HepG2 (cell line): ENCODE measurements around the gene ZNF292. TPM values are rescaled to one million over a fixed set of nuclear protein-coding genes. Genes with fewer than 3 reads are reported as not detected.

ENCODE experiments used
- ATAC-seq: fragments of 200-7000 bp; cut with Tn5 transposase; 3 replicates; pipeline ENCODE4 v1.9.1; 2020; ENCODE audit warnings: mild to moderate bottlenecking, moderate library complexity
- BruUV-seq: library from RNA; stranded (reverse); fragments of 400-500 nt; replicated peaks from 2 replicates; lab custom pipeline; 2021; lab: Mats Ljungman, UMichigan
- CTCF ChIA-PET: fragments of 300-600 bp; formaldehyde crosslinking; extraction: SDS; loops from one replicate; lab custom pipeline; 2021; ENCODE audit warnings: low total read pairs, inconsistent platforms, low intra/inter-chr PET ratio; lab: Yijun Ruan, JAX
- POLR2A ChIA-PET: fragments of 350-600 bp; sonication (Branson Sonifier 250); formaldehyde crosslinking; loops from one replicate; lab custom pipeline; 2020; ENCODE audit warnings: antibody characterized with exemption, inconsistent platforms; lab: Yijun Ruan, JAX
- DNase-seq: peaks from one replicate; pipeline ENCODE4 v3.0.0-alpha.2; 2015; ENCODE audit warnings: low spot score
- FAIRE-seq: peaks from 3 replicates; lab custom pipeline; 2011; peaks lifted over from hg19 to GRCh38; lab: Jason Lieb, UNC
- H2AFZ ChIP-seq: one replicate; pipeline ENCODE4 v1.6.1; 2011; ENCODE audit warnings: low read length, inconsistent platforms
- H3K27ac ChIP-seq: fragments of 300-600 bp; 3 replicates; pipeline ENCODE4 v1.8.0; 2011; ENCODE audit warnings: mixed run types, mild to moderate bottlenecking, mixed read lengths, low read length, inconsistent platforms; ENCODE audit not compliant: insufficient read depth; ENCODE audit errors: extremely low read length
- H3K27me3 ChIP-seq, 2 experiments: fragments of 200-600 bp in 1 of 2; 2 replicates in 1 of 2; 3 replicates in 1 of 2; pipeline versions ENCODE4 v1.6.0 to v1.8.0; 2011; ENCODE audit warnings: low read length in 2 of 2, mild to moderate bottlenecking in 2 of 2, moderate library complexity in 2 of 2, inconsistent platforms in 1 of 2; ENCODE audit not compliant: insufficient read depth in 2 of 2, control insufficient read depth in 1 of 2
- H3K36me3 ChIP-seq, 2 experiments: fragments of 200-600 bp in 1 of 2; replicated peaks in 1 of 2; 2 replicates in 1 of 2; 3 replicates in 1 of 2; pipeline versions ENCODE4 v1.5.1 to v1.8.0; 2011; ENCODE audit warnings: low read length in 2 of 2, inconsistent platforms in 1 of 2; ENCODE audit not compliant: insufficient read depth in 2 of 2, control insufficient read depth in 1 of 2
- H3K4me1 ChIP-seq: 2 replicates; pipeline ENCODE4 v1.5.1; 2012; ENCODE audit warnings: low read length, inconsistent platforms; ENCODE audit not compliant: insufficient read depth
- H3K4me2 ChIP-seq: 2 replicates; pipeline ENCODE4 v1.6.0; 2011; ENCODE audit warnings: low read depth, low read length, inconsistent platforms
- H3K4me3 ChIP-seq, 3 experiments: fragments of 200-600 bp in 1 of 3; sonication (generic), shearing (Covaris generic) in 1 of 3; replicated peaks in 1 of 3; 2 replicates each; pipeline ENCODE4 v1.5.1; 2011 to 2016; ENCODE audit warnings: low read length in 3 of 3, inconsistent platforms in 2 of 3, low read depth in 2 of 3, mild to moderate bottlenecking in 2 of 3, control low read depth in 1 of 3, mixed read lengths in 1 of 3; ENCODE audit not compliant: insufficient read depth in 1 of 3
- H3K79me2 ChIP-seq: one replicate; pipeline ENCODE4 v1.6.1; 2011; ENCODE audit warnings: low read length, inconsistent platforms; ENCODE audit not compliant: insufficient read depth
- H3K9ac ChIP-seq: 2 replicates; pipeline ENCODE4 v1.6.0; 2011; ENCODE audit warnings: mild to moderate bottlenecking, low read depth, low read length, inconsistent platforms; ENCODE audit not compliant: insufficient read depth
- H3K9me3 ChIP-seq: 2 replicates; pipeline ENCODE4 v1.5.1; 2012; ENCODE audit warnings: mild to moderate bottlenecking, low read length
- H4K20me1 ChIP-seq: 2 replicates; pipeline ENCODE4 v1.6.0; 2011; ENCODE audit warnings: inconsistent platforms, mild to moderate bottlenecking, low read length, moderate library complexity; ENCODE audit not compliant: insufficient read depth
- ESRRA ChIP-seq: sonication (generic); formaldehyde crosslinking; IDR thresholded peaks from 2 replicates; pipeline ENCODE4 v1.5.1; 2020; ENCODE audit warnings: mild to moderate bottlenecking, low read depth, missing genetic modification reagents
- KLF15 ChIP-seq: sonication (generic); formaldehyde crosslinking; IDR thresholded peaks from 2 replicates; pipeline ENCODE4 v1.8.1; 2023; ENCODE audit warnings: borderline replicate concordance, mild to moderate bottlenecking, inconsistent platforms, missing genetic modification reagents, mixed read lengths
- KLF6 ChIP-seq: IDR thresholded peaks from 2 replicates; pipeline ENCODE4 v1.8.0; 2016; ENCODE audit warnings: missing biosample characterization, missing genetic modification reagents
- MATR3 ChIP-seq: sonication (generic); formaldehyde crosslinking; IDR thresholded peaks from 2 replicates; pipeline ENCODE4 v1.4.0; 2020; ENCODE audit warnings: missing genetic modification reagents
- PAX8 ChIP-seq: sonication (generic); formaldehyde crosslinking; IDR thresholded peaks from 2 replicates; pipeline ENCODE4 v1.8.0; 2022; ENCODE audit warnings: mild to moderate bottlenecking, missing genetic modification reagents, borderline replicate concordance
- RBM39 ChIP-seq: fragments of 200-400 bp; formaldehyde crosslinking; IDR thresholded peaks from one replicate; pipeline ENCODE4 v1.6.1; 2018; ENCODE audit warnings: antibody characterized with exemption, mild to moderate bottlenecking, low read depth, low read length; ENCODE audit not compliant: poor library complexity, severe bottlenecking
- ZNF232 ChIP-seq: sonication (generic); formaldehyde crosslinking; IDR thresholded peaks from 2 replicates; pipeline ENCODE4 v1.4.0; 2020; ENCODE audit warnings: missing genetic modification reagents, borderline replicate concordance
- ZNF317 ChIP-seq: sonication (generic); formaldehyde crosslinking; IDR thresholded peaks from 2 replicates; pipeline ENCODE4 v1.5.0; 2020; ENCODE audit warnings: mild to moderate bottlenecking, missing genetic modification reagents
- ZNF484 ChIP-seq: sonication (generic); formaldehyde crosslinking; IDR thresholded peaks from 2 replicates; pipeline ENCODE4 v1.5.1; 2020; ENCODE audit warnings: mild to moderate bottlenecking, low read depth, missing genetic modification reagents, borderline replicate concordance
- ZNF510 ChIP-seq: sonication (generic); formaldehyde crosslinking; IDR thresholded peaks from 2 replicates; pipeline ENCODE4 v1.4.0; 2020; ENCODE audit warnings: low read depth, mild to moderate bottlenecking, missing genetic modification reagents
- WGBS: methylation state at CpG from one replicate; pipeline ENCODE4 v1.1.6; 2017; ENCODE audit warnings: low lambda C conversion rate; 5-methylcytosine and 5-hydroxymethylcytosine counted together
- in situ Hi-C: cut with HindIII; loops from 2 replicates; pipeline ENCODE4 v1.10.0; 2017; ENCODE audit warnings: low pct_unique_long_range_greater_than_20kb; ENCODE audit not compliant: extremely low pct_ligation_motif_present
- intact Hi-C: fragments of 100-400 bp; cut with micrococcal nuclease; formaldehyde crosslinking; loops from one replicate; pipeline ENCODE4 v1.10.0; 2022; ENCODE audit not compliant: unreplicated experiment
- polyA plus RNA-seq, 8 experiments: library from polyadenylated mRNA; depleted of rRNA in 3 of 8; stranded (reverse) in 7 of 8; unstranded in 1 of 8; fragments of >200 nt; fragmentation: Illumina TruSeq in 4 of 8; extraction: Trizol in 4 of 8; gene quantifications; 2 replicates each; pipeline versions ENCODE4 v1.2.1 to v1.2.3, GENCODE V29; 2011 to 2016; ENCODE audit warnings: low read depth in 4 of 8, missing spikeins in 1 of 8, mixed read lengths in 1 of 8; ENCODE audit not compliant: insufficient read depth in 1 of 8
- total RNA-seq, 5 experiments: library from RNA; depleted of rRNA; stranded (reverse); fragments of >200 nt; fragmentation: Illumina TruSeq; extraction: Trizol; gene quantifications; 2 replicates each; pipeline ENCODE4 v1.2.3, GENCODE V29; 2016; ENCODE audit warnings: low read depth in 1 of 5
- TF ChIP-seq, protein P1 (sequence below): sonication (generic); formaldehyde crosslinking; IDR thresholded peaks from 2 replicates; pipeline ENCODE4 v1.4.0; 2020; ENCODE audit warnings: missing genetic modification reagents, borderline replicate concordance
- TF ChIP-seq, protein P2 (sequence below): sonication (generic); formaldehyde crosslinking; IDR thresholded peaks from 2 replicates; pipeline ENCODE4 v1.4.0; 2020; ENCODE audit warnings: missing genetic modification reagents
- TF ChIP-seq, protein P3 (sequence below): sonication (generic); formaldehyde crosslinking; IDR thresholded peaks from 2 replicates; pipeline ENCODE4 v1.4.0; 2020; ENCODE audit warnings: missing genetic modification reagents, mild to moderate bottlenecking, borderline replicate concordance
- TF ChIP-seq, protein P4 (sequence below), 2 experiments: sonication (generic) in 1 of 2; formaldehyde crosslinking in 1 of 2; IDR thresholded peaks; 2 replicates each; pipeline versions ENCODE4 v1.5.1 to v1.6.1; 2011 to 2020; ENCODE audit warnings: borderline replicate concordance in 1 of 2, low read depth in 1 of 2, low read length in 1 of 2, mild to moderate bottlenecking in 1 of 2, missing genetic modification reagents in 1 of 2, moderate library complexity in 1 of 2

ZNF292 gene
- total and polyA plus RNA-seq, 2 of the 13 experiments (the other 11 are each of a cell fraction or from before 2014, with no cell fraction given): 9.9 to 12.8 TPM

DNA sequence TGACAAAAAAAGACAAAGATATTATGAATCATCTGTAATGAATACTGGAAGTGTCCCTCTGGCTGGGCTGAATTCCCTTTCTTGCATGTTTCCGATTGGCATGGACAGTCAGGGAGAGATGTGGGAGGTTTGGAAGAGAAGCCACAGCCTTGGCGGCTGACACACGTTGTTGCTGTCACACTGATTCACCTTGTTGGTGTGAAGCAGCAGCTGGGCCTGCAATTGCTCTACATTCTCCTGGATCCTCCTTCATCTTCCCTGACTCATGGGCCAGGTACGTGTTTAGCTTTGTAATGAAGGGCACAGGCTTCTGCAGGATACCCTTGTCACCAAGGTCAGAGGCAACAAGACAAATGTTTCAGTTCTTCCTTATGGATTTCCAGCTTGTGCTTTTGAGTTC is 153.6 kb downstream of the ZNF292 start:
- ATAC-seq: no peak
- CTCF ChIA-PET: no interaction called here
- H3K36me3 ChIP-seq: no peaks in the 10 kb centered on the region
- 47% methylated on average over 4 of the region's 4 CpGs for WGBS
- no peaks in the 10 kb centered on the region for H4K20me1 ChIP-seq
- H3K9ac ChIP-seq: no peak overlapping the region
- no peaks in the 10 kb centered on the region; a peak in 1 of 5 replicates for H3K27me3 ChIP-seq
- H3K27ac ChIP-seq: no peak overlapping the region
- no peak overlapping the region for H3K4me2 ChIP-seq
- POLR2A ChIA-PET: no interaction called here
- no TSS peak for BruUV-seq
- no peak for DNase-seq
- no peaks in the 10 kb centered on the region for H3K9me3 ChIP-seq
- no peak for FAIRE-seq
- H3K79me2 ChIP-seq: no peaks in the 10 kb centered on the region
- H3K4me1 ChIP-seq: no peaks in the 10 kb centered on the region
- in situ Hi-C loops (no loop called here), intact Hi-C loops (no loop called here)
- H2AFZ ChIP-seq: no peak overlapping the region
- no peak overlapping the region for H3K4me3 ChIP-seq
- no peak for TF ChIP-seq ZNF484
- TF ChIP-seq RBM39: no peak
- no peak for TF ChIP-seq ESRRA (CRISPR knock-in tag)
- TF ChIP-seq, protein P1, sequence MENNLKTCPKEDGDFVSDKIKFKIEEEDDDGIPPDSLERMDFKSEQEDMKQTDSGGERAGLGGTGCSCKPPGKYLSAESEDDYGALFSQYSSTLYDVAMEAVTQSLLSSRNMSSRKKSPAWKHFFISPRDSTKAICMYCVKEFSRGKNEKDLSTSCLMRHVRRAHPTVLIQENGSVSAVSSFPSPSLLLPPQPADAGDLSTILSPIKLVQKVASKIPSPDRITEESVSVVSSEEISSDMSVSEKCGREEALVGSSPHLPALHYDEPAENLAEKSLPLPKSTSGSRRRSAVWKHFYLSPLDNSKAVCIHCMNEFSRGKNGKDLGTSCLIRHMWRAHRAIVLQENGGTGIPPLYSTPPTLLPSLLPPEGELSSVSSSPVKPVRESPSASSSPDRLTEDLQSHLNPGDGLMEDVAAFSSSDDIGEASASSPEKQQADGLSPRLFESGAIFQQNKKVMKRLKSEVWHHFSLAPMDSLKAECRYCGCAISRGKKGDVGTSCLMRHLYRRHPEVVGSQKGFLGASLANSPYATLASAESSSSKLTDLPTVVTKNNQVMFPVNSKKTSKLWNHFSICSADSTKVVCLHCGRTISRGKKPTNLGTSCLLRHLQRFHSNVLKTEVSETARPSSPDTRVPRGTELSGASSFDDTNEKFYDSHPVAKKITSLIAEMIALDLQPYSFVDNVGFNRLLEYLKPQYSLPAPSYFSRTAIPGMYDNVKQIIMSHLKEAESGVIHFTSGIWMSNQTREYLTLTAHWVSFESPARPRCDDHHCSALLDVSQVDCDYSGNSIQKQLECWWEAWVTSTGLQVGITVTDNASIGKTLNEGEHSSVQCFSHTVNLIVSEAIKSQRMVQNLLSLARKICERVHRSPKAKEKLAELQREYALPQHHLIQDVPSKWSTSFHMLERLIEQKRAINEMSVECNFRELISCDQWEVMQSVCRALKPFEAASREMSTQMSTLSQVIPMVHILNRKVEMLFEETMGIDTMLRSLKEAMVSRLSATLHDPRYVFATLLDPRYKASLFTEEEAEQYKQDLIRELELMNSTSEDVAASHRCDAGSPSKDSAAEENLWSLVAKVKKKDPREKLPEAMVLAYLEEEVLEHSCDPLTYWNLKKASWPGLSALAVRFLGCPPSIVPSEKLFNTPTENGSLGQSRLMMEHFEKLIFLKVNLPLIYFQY (CRISPR knock-in tag): no peak
- no peak for TF ChIP-seq MATR3
- no peak for TF ChIP-seq KLF15 (CRISPR knock-in tag)
- no peak for TF ChIP-seq ZNF510 (CRISPR knock-in tag)
- TF ChIP-seq ZNF317 (CRISPR knock-in tag): no peak
- TF ChIP-seq PAX8 (CRISPR knock-in tag): no peak
- no peak for TF ChIP-seq KLF6 (CRISPR knock-in tag)
- TF ChIP-seq, protein P2, sequence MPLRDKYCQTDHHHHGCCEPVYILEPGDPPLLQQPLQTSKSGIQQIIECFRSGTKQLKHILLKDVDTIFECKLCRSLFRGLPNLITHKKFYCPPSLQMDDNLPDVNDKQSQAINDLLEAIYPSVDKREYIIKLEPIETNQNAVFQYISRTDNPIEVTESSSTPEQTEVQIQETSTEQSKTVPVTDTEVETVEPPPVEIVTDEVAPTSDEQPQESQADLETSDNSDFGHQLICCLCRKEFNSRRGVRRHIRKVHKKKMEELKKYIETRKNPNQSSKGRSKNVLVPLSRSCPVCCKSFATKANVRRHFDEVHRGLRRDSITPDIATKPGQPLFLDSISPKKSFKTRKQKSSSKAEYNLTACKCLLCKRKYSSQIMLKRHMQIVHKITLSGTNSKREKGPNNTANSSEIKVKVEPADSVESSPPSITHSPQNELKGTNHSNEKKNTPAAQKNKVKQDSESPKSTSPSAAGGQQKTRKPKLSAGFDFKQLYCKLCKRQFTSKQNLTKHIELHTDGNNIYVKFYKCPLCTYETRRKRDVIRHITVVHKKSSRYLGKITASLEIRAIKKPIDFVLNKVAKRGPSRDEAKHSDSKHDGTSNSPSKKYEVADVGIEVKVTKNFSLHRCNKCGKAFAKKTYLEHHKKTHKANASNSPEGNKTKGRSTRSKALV: no peak
- TF ChIP-seq, protein P3, sequence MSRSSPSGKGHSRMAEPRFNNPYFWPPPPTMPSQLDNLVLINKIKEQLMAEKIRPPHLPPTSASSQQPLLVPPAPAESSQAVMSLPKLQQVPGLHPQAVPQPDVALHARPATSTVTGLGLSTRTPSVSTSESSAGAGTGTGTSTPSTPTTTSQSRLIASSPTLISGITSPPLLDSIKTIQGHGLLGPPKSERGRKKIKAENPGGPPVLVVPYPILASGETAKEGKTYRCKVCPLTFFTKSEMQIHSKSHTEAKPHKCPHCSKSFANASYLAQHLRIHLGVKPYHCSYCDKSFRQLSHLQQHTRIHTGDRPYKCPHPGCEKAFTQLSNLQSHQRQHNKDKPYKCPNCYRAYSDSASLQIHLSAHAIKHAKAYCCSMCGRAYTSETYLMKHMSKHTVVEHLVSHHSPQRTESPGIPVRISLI: no peak
- no peak for TF ChIP-seq ZNF232
- TF ChIP-seq, protein P4, sequence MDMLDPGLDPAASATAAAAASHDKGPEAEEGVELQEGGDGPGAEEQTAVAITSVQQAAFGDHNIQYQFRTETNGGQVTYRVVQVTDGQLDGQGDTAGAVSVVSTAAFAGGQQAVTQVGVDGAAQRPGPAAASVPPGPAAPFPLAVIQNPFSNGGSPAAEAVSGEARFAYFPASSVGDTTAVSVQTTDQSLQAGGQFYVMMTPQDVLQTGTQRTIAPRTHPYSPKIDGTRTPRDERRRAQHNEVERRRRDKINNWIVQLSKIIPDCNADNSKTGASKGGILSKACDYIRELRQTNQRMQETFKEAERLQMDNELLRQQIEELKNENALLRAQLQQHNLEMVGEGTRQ (IDR thresholded peaks at IDR 0.05; ENCODE audit: low read depth, low read length): no peak
- TF ChIP-seq, protein P4 (CRISPR knock-in tag; IDR thresholded peaks at IDR 0.05; ENCODE audit: borderline replicate concordance): no peak
